ENCODE measurements around the gene SLC24A1.

The SLC24A1 gene

GRCh38 chr15:65690778-65691177 lies 69.0 kb downstream of the SLC24A1 start:
- TF ChIP-seq CTCF (conservative IDR thresholded peaks at IDR 0.05; ENCODE audit: low read depth, low read length), result no peak
- H3K4me1 ChIP-seq (ENCODE audit: low read depth, poor library complexity, severe bottlenecking), result peaks cover 25% of the 10 kb centered on the region
- H4K20me1 ChIP-seq (ENCODE audit: insufficient read depth), result no peaks in the 10 kb centered on the region
- H3K4me2 ChIP-seq, result no peak overlapping the region
- H3K4me3 ChIP-seq (IDR thresholded peaks at IDR 0.05; ENCODE audit: insufficient read depth, low read depth, low read length), result no peak overlapping the region
- no peaks in the 10 kb centered on the region for H3K27me3 ChIP-seq (ENCODE audit: insufficient read depth, low read depth)
- no peak overlapping the region for H3K9ac ChIP-seq
- no peak overlapping the region for H2AFZ ChIP-seq (ENCODE audit: low read depth)
- H3K27ac ChIP-seq, result no peak overlapping the region
- H3K36me3 ChIP-seq (ENCODE audit: insufficient read depth), result no peaks in the 10 kb centered on the region
- H3K79me2 ChIP-seq (ENCODE audit: insufficient read depth, low read depth), result no peaks in the 10 kb centered on the region

GRCh38 chr15:65695081-65695480 lies 73.3 kb downstream of the SLC24A1 start:
- Histone ChIP-seq H2AFZ (ENCODE audit: low read depth) (no peak overlapping the region), H3K9ac (no peak overlapping the region), H3K79me2 (ENCODE audit: insufficient read depth, low read depth) (no peaks in the 10 kb centered on the region), H3K4me2 (no peak overlapping the region), H3K36me3 (ENCODE audit: insufficient read depth) (no peaks in the 10 kb centered on the region), H3K27me3 (ENCODE audit: insufficient read depth, low read depth) (no peaks in the 10 kb centered on the region), H3K4me3 (IDR thresholded peaks at IDR 0.05; ENCODE audit: insufficient read depth, low read depth, low read length) (no peak overlapping the region), H4K20me1 (ENCODE audit: insufficient read depth) (no peaks in the 10 kb centered on the region), H3K4me1 (ENCODE audit: low read depth, poor library complexity, severe bottlenecking) (peaks cover 3% of the 10 kb centered on the region), H3K27ac (no peak overlapping the region)
- TF ChIP-seq CTCF (conservative IDR thresholded peaks at IDR 0.05; ENCODE audit: low read depth, low read length), result no peak

All from KMS-11 (cell line).